HG02840 (cell line): ENCODE results near the gene MTSS2.
"Not testable (repeated sequence)": the region's sequence is repeated elsewhere in the genome, so short reads cannot be mapped to it uniquely, and the experiment has no call there.

Source experiments
- ATAC-seq: cut with Tn5 transposase; IDR thresholded peaks from one replicate; pipeline ENCODE4 v1.9.1; 2021; ENCODE audit warnings: mild to moderate bottlenecking, moderate library complexity, moderate number of reproducible peaks; ENCODE audit not compliant: unreplicated experiment, low FRiP score

Gene MTSS2

GRCh38 chr16:70657956-70658355 lies 27.9 kb downstream of the MTSS2 start:
- no peak for ATAC-seq

- ATAC-seq: no peak
Measured at GRCh38 chr16:70656712-70657263, 29.1 kb downstream of the MTSS2 start.

GRCh38 chr16:70656065-70656711 lies 29.7 kb downstream of the MTSS2 start:
- no peak for ATAC-seq

- ATAC-seq: no peak
Measured at GRCh38 chr16:70653809-70654771, 31.8 kb downstream of the MTSS2 start.

- ATAC-seq: no peak
Measured at GRCh38 chr16:70653406-70653805, 32.4 kb downstream of the MTSS2 start.

- ATAC-seq: no peak
Measured at GRCh38 chr16:70652322-70652721, 33.5 kb downstream of the MTSS2 start.

- ATAC-seq: no peak
Measured at GRCh38 chr16:70651524-70651923, 34.3 kb downstream of the MTSS2 start.

GRCh38 chr16:70650216-70650615 lies 35.6 kb downstream of the MTSS2 start:
- ATAC-seq: no peak

- ATAC-seq: no peak
Measured at GRCh38 chr16:70649300-70649699, 36.6 kb downstream of the MTSS2 start.

- ATAC-seq: no peak
Measured at GRCh38 chr16:70648606-70649005, 37.2 kb downstream of the MTSS2 start.

GRCh38 chr16:70647441-70648359 lies 38.2 kb downstream of the MTSS2 start:
- no peak for ATAC-seq

GRCh38 chr16:70646260-70647241 lies 39.3 kb downstream of the MTSS2 start, which contains the start of gene IL34:
Gene IL34, plus strand, starts transcription at chr16:70646559. Its CDS starts 389 bp downstream, at chr16:70646948.
- no peak for ATAC-seq

- ATAC-seq: no peak
Measured at GRCh38 chr16:70644763-70645597, 40.9 kb downstream of the MTSS2 start.

GRCh38 chr16:70643264-70643663 lies 42.6 kb downstream of the MTSS2 start:
- not testable (repeated sequence) for ATAC-seq

GRCh38 chr16:70642633-70643032 lies 43.2 kb downstream of the MTSS2 start:
- ATAC-seq: no peak

GRCh38 chr16:70638814-70639792 lies 46.8 kb downstream of the MTSS2 start:
- no peak for ATAC-seq
